ENCODE results near the gene SETD3.

GRCh38 chr14:99424306-99424877 lies 56.3 kb downstream of the SETD3 start:
- TF ChIP-seq POLR2A (IDR thresholded peaks at IDR 0.05): no peak
- no peak for TF ChIP-seq POLR2AphosphoS5 (IDR thresholded peaks at IDR 0.05)
- TF ChIP-seq CTCF (IDR thresholded peaks at IDR 0.05): no peak
- TF ChIP-seq EP300 (IDR thresholded peaks at IDR 0.05): no peak

Data from gastroesophageal sphincter (tissue), 3 donors.